ENCODE data around the gene UNC5B. TPM values are rescaled to one million over a fixed set of nuclear protein-coding genes. Genes with fewer than 3 reads are reported as not detected.

The UNC5B gene
- polyA plus RNA-seq, 1 experiment = 27.4 TPM

DNA sequence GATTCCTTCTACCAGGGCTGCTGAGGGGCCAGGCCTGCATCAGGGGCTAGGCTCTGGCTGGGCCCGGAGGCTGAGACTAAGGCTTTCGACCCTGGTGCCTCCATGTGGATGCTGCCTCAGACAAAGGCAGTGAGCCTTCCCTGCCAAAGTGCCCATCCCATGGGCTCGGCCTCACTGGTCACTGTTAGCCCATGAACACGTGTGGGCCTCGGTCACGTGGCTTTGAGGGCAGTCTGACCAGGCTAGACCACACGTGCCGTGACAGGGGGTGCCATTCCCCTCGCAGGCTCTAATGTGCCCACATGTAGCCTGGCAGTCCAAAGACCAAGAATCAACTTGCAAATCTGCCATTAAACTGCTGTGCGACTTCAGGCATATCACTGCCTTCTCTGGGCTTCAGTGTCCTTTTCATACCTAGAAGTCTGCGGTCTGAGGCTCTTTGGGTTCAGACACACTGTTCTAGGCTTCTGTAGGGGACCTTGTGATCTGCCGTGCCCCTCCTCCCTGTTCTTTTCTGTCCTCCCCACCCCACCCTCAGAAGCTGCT, 89.1 kb downstream of the UNC5B start:
- ChIA-PET CTCF (interaction anchor here (0.7 to 1.4 kb wide), 2 partner anchors 16 to 41 kb away, joined by 3 to 6 read pairs; no protein-coding TSS in a partner anchor), POLR2A (no interaction called here)
- no peak overlapping the region for H3K4me3 ChIP-seq (ENCODE audit: low read depth, low read length)
- no peaks in the 10 kb centered on the region for H3K27me3 ChIP-seq (ENCODE audit: control insufficient read depth, insufficient read depth, low read length)
- DNase-seq (ENCODE audit: low read depth) = no peak
- TF ChIP-seq, protein P1, sequence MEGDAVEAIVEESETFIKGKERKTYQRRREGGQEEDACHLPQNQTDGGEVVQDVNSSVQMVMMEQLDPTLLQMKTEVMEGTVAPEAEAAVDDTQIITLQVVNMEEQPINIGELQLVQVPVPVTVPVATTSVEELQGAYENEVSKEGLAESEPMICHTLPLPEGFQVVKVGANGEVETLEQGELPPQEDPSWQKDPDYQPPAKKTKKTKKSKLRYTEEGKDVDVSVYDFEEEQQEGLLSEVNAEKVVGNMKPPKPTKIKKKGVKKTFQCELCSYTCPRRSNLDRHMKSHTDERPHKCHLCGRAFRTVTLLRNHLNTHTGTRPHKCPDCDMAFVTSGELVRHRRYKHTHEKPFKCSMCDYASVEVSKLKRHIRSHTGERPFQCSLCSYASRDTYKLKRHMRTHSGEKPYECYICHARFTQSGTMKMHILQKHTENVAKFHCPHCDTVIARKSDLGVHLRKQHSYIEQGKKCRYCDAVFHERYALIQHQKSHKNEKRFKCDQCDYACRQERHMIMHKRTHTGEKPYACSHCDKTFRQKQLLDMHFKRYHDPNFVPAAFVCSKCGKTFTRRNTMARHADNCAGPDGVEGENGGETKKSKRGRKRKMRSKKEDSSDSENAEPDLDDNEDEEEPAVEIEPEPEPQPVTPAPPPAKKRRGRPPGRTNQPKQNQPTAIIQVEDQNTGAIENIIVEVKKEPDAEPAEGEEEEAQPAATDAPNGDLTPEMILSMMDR (IDR thresholded peaks at IDR 0.05; ENCODE audit: insufficient read depth, low read depth, low read length) = no peak
- H3K36me3 ChIP-seq (ENCODE audit: control insufficient read depth, insufficient read depth, low read length) = peaks cover 26% of the 10 kb centered on the region

DNA sequence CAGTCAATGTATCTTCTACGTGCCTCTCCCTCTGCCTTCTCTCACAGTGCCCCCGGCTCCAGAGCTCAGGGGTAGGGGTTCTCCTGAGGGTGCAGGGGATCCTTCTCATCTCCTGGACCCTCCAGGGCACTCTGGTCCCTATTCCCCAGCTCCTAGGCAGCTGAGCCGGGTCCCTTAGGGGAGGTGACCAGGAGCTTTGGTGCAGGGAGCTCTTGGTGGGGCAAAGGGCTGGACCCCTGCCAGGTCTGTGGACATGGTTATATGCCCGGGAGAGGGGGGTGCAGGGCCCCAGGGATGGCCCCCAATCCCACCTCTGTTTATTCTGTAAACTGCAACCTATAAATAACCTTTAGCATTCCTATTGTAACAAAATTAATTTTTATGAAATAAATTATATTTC, 90.1 kb downstream of the UNC5B start:
- TF ChIP-seq, protein P1 (IDR thresholded peaks at IDR 0.05; ENCODE audit: insufficient read depth, low read depth, low read length) = no peak
- Histone ChIP-seq H3K36me3 (ENCODE audit: control insufficient read depth, insufficient read depth, low read length) (peaks cover 21% of the 10 kb centered on the region), H3K4me3 (ENCODE audit: low read depth, low read length) (no peak overlapping the region), H3K27me3 (ENCODE audit: control insufficient read depth, insufficient read depth, low read length) (no peaks in the 10 kb centered on the region)
- POLR2A ChIA-PET = no interaction called here
- CTCF ChIA-PET = interaction anchor here (0.9 to 1.9 kb wide), 3 partner anchors 10 to 16 kb away, joined by 6 to 9 read pairs (median 6); no protein-coding TSS in a partner anchor
- no peak for DNase-seq (ENCODE audit: low read depth)

DNA sequence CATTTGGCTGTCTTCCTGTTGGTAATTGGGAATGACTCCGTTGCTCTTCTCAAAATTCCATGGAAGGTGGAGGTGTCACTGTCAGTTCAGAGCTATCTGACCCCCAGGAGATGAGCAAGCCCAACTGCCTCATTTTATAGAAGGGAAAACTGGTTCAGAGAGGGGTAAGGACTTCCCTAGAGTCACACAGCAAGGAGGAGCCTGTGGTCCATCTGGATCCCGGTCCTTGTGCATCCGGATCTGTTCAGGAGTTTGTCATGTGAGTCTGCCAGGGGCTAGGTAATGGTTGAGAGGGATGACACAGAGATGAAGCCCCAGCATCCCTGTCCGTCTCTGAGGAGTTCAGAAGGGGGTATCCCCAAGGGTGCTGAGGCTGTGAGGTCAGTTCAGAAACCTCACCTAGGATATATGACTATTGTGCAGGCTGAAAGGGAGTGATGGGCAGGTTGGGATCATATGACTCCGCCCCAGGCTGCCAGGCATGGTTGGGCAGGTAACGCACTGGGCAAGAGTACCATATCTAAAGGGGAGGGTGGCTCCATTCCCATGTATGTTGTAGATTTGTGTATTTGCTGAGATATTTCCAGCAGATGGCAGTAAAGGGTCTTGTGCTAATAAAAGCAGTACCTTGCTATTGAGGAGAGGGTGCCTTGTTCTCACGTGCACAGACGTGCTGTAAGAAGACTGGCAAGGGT, 90.7 kb downstream of the UNC5B start:
- Histone ChIP-seq H3K4me3 (ENCODE audit: low read depth, low read length) (no peak overlapping the region), H3K36me3 (ENCODE audit: control insufficient read depth, insufficient read depth, low read length) (peaks cover 17% of the 10 kb centered on the region), H3K27me3 (ENCODE audit: control insufficient read depth, insufficient read depth, low read length) (no peaks in the 10 kb centered on the region)
- ChIA-PET CTCF (interaction anchor here (0.8 to 1.9 kb wide), 7 partner anchors 8 to 22 kb away, joined by 3 to 9 read pairs (median 5); no protein-coding TSS in a partner anchor), POLR2A (no interaction called here)
- TF ChIP-seq, protein P1 (IDR thresholded peaks at IDR 0.05; ENCODE audit: insufficient read depth, low read depth, low read length) = peak; percentile 49
- no peak for DNase-seq (ENCODE audit: low read depth)

DNA sequence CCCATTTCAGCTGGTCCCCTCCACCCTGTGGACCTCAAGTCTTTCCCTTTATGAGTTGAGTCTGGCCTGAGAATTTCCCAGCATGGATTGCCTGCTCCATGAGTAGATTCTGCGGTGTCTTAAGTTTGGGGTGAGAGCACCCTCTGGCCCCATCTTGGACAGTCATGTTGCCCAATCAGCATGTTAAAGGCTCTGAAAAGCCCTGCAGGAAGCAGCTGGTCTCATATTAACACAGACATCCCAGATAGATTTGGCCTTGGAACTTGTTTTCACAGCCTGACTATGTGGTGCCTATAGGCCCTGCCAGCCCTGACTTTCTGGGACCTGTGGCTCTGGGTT, 91.2 kb downstream of the UNC5B start:
- POLR2A ChIA-PET = no interaction called here
- no peak for DNase-seq (ENCODE audit: low read depth)
- CTCF ChIA-PET = interaction anchor here (0.8 to 1.9 kb wide), 5 partner anchors 9 to 23 kb away, joined by 3 to 9 read pairs (median 4); no protein-coding TSS in a partner anchor
- Histone ChIP-seq H3K36me3 (ENCODE audit: control insufficient read depth, insufficient read depth, low read length) (peaks cover 16% of the 10 kb centered on the region), H3K4me3 (ENCODE audit: low read depth, low read length) (no peak overlapping the region), H3K27me3 (ENCODE audit: control insufficient read depth, insufficient read depth, low read length) (no peaks in the 10 kb centered on the region)
- TF ChIP-seq, protein P1 (IDR thresholded peaks at IDR 0.05; ENCODE audit: insufficient read depth, low read depth, low read length) = no peak

DNA sequence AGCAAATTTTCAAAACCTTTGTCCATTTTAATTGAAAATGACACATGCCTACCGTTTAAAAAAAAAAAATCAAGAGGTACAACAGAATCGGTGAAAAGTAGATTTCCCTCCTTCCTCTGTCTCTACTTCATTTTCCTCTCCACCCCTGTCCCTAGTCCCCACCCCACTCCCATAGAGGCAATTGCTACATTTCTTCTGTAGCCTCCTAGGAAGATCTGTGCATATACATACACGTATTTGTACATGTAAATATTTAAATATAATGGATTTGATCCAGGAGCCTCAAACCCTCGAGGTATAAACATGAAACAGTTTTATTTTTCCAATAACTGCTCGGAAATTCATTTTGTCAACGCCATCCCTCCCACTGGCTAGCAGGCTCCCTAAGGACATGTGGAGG, 92.5 kb downstream of the UNC5B start:
- TF ChIP-seq, protein P1 (IDR thresholded peaks at IDR 0.05; ENCODE audit: insufficient read depth, low read depth, low read length) = no peak
- Histone ChIP-seq H3K27me3 (ENCODE audit: control insufficient read depth, insufficient read depth, low read length) (no peaks in the 10 kb centered on the region), H3K36me3 (ENCODE audit: control insufficient read depth, insufficient read depth, low read length) (peaks cover 10% of the 10 kb centered on the region), H3K4me3 (ENCODE audit: low read depth, low read length) (no peak overlapping the region)
- no peak for DNase-seq (ENCODE audit: low read depth)
- POLR2A ChIA-PET = no interaction called here
- CTCF ChIA-PET = interaction anchor here (0.8 to 1.5 kb wide), 2 partner anchors 9 to 25 kb away, joined by 3 to 5 read pairs; no protein-coding TSS in a partner anchor
